Urothelium cell line (cell line): ENCODE results near the gene CYP46A1.

ENCODE experiments used
- DNase-seq: peaks from one replicate; pipeline ENCODE4 v3.0.0; 2011; ENCODE audit warnings: low spot score, mixed read lengths
- FAIRE-seq: peaks from 2 replicates; lab custom pipeline; 2011; peaks lifted over from hg19 to GRCh38; lab: Jason Lieb, UNC

Gene CYP46A1

DNA sequence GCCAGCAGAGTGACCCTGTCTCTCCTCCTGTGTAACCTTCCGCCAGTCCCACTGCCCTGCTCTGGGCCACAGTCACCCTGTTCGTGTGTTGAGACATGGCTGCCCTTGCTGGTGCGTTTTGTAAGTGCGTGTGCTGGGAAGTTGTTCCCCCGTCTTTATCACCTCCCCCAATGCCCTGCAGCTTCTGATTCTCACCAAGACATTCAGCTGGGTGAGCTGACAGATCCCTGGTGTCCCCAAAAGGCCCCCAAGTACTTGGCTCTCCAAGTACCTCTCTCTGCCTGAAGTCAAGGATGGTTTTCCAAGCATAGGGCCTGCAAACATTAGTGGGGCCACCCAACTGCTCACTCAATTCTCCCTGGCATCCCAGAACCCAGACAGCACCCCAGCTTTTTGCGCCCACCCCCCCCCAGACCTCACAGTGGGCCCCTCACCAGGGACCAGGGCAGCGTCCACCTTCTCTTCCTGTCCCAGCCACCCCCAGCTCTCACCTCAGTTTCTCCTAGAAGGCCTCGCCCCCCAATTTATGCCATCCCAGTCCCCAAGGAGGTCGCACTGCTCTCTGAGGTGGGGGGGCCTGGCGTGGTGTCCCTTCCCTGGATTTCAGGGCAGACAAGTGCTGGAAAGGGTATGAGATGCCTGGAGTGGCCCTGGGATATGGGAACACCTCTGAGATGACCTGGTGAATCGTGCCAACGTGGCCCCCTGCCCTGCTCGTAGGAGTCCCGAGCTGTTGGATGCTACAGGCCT is 57.3 kb downstream of the CYP46A1 start:
- DNase-seq (no peak), FAIRE-seq (no peak)

DNA sequence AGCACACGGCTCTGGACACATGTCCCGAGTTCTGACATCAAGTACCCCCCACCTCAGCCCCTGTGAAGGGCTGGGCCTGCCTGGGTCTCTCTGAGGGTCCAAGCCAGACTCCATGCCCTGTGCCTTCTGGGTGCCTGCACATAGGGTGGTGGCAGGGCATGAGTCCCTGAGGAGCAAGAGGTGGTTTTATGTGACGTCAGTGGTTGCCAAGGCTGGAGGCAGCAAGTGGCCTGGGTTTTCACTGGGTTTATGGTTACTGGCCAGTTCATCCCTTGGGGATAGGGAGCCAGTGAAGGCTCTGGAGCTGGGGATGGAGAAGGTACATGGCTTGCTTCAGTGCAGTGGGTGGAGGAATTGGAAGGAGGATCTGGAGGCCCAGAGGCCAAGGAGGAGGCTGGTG is 58.0 kb downstream of the CYP46A1 start:
- DNase-seq (no peak), FAIRE-seq (no peak)

GRCh38 chr14:99742509-99743487 is 58.7 kb downstream of the CYP46A1 start:
- FAIRE-seq (no peak), DNase-seq (no peak)

DNA sequence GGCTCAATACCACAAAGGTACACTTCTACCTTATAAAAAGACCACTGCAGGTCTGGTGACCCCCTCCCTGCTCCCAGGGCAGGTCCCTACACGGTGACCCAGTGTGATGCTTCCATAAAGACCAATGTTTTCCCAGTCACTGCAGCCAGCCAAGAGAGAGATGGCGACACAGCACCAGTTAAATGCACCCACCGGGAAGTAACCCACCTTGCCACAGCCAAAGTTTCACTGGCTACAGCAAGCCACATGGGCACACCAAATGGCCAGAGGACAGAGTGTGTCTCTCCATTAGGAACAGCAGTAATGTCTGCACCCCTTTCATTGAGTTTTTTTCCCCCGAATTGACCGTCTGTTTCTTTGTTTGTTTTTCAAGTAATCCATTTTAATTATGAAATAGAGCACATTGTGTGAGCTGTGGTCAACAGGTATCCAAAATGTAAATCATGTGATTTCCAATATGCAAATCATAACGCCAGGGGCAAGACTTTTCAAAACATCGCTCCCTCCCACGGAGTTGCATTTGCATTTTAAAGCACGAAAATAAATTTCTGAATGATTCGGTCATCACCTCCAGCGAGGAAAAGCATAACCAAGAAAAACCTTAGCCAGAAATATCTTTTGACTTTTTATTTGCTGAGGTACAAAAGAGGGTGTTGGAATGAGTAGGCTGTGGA is 60.2 kb downstream of the CYP46A1 start:
- FAIRE-seq (no peak), DNase-seq (no peak)

- FAIRE-seq (no peak), DNase-seq (no peak)
Observed at GRCh38 chr14:99744873-99745224, 60.8 kb downstream of the CYP46A1 start.

GRCh38 chr14:99745307-99745951 is 61.3 kb downstream of the CYP46A1 start:
- FAIRE-seq (no peak), DNase-seq (no peak)

DNA sequence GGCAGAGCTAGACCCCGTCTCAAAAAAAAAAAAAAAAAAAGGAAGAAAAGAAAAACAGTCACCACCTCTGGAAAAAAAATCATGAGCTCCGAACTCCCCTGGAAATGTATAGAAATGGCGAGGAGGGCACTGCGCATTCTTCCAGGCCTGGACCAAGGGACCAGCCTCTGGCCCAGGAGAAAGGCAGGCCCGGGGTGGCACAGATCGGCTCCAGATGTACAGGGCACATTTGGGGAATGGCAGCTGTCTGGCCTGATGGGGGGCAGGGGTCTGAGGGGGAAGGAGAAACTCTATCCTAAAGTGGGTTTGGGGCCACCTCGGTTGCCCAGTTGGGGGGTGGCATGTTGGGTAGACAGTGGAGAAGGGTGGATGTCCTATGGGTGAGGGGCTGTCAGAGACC is 63.1 kb downstream of the CYP46A1 start:
- FAIRE-seq (no peak), DNase-seq (no peak)

DNA sequence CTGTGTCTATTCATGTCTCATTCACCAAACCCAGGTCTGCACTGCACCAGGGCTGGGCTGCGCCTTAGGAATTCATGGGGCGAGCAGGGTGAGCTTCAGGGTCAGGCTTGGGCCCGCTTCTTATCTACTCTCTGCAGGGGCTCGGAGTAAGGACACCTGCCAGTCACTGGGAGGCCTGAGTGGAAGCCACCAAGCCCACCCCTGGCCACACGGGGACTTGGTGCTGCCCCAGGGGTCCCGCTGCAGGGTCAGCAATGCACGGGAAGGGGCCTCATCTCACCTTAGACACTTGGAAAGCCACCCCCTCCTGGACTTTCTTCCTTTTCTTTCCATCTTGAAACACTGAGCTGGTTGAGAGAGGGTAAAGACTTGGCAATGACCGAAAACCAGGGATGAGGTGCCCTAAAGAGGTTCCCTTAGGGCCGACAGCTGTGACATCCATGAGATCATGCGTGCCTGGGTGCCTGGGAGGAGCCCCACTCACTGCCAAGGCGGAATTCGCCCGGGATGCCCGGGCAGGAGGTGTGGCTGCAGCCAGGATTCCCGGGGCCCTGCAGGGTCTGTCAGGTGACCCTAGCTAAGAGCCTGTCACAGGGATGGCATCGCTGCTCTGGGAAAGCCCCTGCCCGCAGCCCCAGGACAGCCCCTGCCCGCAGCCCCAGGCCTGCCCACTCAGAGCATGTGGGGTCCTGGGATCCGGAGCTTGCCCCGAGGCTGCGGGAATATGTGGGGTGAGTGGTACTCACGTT is 63.7 kb downstream of the CYP46A1 start:
- DNase-seq (no peak), FAIRE-seq (no peak)

- DNase-seq (no peak), FAIRE-seq (no peak)
Observed at GRCh38 chr14:99748529-99748928, 64.4 kb downstream of the CYP46A1 start.

DNA sequence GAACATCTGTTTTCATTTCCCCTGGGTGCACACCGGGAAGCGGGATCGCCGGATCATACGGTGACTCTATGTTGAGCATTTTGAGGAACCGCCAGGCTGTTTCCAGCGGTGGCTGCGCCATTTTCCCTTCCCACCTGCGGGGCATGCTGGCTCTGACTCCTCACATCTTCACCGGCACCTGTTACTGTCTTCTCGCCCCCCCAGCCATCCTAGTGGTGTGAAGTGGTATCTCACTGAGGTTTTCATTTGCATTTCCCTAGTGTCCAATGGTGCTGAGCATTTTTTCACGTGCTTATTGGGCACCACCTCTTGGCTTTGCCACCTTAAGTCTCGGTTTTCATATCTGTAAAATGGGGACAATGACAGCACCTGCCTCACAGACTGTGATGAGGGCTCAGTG is 65.0 kb downstream of the CYP46A1 start:
- FAIRE-seq (no peak), DNase-seq (no peak)

DNA sequence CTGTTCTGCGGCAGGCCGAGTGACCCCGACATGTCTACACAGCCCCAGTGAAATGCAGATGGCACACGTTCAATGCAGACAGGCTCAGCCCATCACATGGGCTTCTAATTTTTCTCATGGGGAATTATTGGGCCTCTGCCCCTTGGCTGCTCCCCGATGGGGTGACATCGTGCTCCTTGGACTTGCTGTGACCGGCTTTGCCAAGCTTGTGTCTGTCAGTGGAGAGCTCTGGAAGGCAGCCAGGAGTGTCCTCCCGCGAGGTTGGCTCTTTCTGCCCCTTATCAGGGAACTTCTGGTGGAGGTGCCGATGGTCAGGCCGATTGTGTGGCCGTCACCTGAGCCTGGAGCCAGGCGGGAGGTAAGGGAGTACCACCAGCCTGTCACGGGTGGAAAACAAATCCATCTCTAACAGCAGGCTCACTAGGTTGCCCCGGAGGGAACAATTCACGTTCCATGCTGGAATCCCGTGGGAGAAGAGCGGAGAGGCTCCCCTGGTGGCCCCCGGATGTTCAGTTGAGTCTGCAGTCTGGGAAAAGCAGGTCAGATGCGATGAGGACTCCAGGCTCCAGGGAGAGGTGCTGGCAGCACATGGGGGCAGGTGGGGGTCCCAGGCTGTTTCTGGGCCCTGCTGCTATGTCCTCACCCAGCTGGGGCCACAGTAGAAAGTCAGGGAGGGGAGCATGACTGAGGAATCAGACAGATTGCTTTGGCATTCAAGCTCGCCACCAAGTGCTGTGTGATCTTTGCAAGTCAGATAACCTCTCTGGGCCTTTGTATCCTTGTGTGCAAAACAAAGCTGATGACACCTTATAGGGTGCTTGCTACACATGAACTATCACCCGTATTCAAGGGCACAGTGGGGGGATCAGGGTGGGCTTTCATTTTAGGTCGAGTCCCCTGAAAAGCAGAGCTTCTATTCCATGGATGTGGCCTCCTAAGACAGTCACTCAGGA is 65.9 kb downstream of the CYP46A1 start:
- FAIRE-seq (no peak), DNase-seq (no peak)

DNA sequence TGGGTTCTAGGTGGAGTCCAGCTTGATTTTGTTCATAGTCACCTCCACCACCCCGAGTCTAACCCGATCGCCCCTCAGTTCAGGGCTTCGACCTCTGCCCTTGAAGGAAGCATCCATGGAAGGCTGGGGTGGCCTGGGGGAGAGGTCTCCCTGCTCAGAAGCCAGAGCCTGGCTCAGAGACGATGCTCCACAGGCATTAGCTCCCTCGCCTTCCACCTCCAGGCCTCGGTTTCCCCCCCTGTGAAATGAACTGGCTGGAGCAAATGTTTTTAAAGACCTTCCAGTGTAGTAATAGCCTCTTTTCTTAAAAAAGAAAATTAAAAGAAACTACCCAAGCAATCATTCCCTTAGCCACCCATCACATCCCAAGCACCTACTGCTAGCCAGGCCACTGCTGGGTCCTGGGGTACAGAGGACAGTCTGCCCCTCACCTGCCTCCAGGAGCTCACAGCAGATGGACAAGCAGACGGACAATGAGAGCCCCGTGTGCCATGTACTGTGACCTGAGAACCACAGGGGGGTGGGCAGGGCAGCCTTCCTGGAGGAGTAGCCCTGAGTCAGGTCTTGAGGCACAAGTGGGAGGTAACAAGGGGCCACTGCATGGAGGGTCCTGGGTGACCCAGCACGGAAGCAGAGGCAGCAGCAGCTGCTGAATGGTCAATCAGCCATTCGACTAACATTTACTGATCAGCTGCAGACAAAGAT is 66.8 kb downstream of the CYP46A1 start:
- DNase-seq, result no peak
- no peak for FAIRE-seq

DNA sequence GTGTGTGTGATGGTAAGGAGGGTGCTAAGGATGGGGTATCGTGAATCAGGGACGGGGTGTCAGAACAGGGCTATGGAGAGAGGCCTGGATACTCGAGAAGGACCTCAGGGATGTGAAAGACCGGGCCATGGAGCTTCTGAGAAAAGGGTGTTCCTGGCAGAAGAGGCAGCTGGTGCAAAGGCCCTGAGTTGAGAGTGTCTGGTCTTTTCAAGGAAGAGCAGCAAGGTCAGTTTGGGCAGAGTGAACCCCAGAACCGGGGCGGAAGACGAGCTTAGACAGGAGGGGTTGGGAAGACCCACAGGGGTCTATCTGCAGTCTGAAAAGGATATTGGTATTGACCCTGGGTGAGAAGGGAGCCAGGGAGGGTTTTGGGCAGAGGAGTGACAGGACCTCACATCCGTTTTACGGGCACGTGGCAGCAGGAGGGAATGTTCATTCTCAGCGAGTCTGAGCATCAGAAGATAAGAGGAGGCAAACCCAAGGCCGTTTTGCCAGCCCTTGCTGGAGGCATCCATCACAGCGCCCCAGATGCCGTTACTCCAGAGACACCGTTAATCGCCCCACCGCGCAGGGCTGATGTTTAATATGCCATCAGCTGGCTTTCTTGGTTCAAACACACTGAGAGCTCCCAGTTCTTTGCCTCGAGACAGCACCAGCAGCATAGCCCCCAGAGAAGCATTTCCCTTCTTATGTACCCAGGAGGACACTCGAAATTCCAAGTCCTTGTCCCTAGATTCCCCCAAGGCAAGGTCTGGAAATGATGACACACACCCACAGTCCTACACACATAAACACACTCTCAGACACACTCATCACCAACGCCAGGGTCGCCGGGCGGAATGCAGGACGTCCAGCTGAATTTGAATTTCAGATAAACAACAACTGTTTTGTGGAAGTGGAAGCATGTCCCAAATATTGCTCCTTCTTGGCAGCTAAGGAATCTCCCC is 67.7 kb downstream of the CYP46A1 start:
- no peak for FAIRE-seq
- DNase-seq, result no peak

DNA sequence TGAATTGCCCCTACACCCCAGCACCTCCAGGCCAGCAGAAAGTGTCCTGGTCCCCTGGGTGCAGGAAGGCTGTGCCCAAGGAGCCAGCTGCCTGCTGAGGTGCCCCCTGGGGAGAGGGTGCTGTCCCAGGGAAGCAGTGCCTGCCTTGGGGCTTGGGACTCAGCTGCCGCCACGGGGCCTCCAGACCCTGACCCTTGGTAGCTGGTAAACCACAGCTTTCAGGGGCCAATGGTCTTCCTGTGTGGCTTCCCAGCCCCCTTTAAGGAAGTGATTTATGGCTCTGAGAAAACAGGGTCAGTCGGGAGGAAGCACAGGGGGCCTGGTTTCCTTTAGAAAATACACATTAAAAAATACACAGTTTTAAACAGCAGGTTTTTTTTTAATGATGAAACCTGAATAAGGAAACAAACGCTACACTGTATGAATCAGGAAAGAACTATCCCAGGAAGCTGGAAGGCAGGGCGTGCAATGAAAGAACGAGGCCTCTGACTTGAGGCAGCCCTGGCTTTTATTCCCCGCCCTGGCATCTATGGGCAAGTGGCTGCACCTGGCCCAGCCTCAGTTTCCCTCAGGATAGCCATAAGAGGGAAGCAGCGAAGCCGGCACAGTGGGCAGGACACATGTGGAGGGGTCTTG is 68.5 kb downstream of the CYP46A1 start:
- FAIRE-seq (no peak), DNase-seq (peak; percentile 36)

GRCh38 chr14:99753225-99754140 is 69.4 kb downstream of the CYP46A1 start:
- DNase-seq, result no peak
- FAIRE-seq, result no peak
